OCI-LY7 (cell line): ENCODE measurements around the gene B3GNT9. TPM values are rescaled to one million over a fixed set of nuclear protein-coding genes. Genes with fewer than 3 reads are reported as not detected.

Experiments
- BruUV-seq: library from RNA; stranded (reverse); fragments of 400-500 nt; replicated peaks from 2 replicates; lab custom pipeline; 2021; lab: Mats Ljungman, UMichigan
- CTCF ChIA-PET: fragments of 300-600 bp; sonication (Branson Sonifier 250); formaldehyde crosslinking; loops from one replicate; lab custom pipeline; 2022; ENCODE audit warnings: antibody characterized with exemption; ENCODE audit not compliant: unreplicated experiment; lab: Charles Lee
- POLR2A ChIA-PET: fragments of 300-600 bp; sonication (Branson Sonifier 250); formaldehyde crosslinking; loops from one replicate; lab custom pipeline; 2022; ENCODE audit warnings: antibody characterized with exemption; lab: Charles Lee
- DNase-seq: peaks from one replicate; pipeline ENCODE4 v3.0.0-alpha.2; 2015; ENCODE audit warnings: low spot score
- H2AFZ ChIP-seq: fragments of 200-600 bp; sonication (generic), shearing (Covaris generic); 2 replicates; pipeline ENCODE4 v1.6.1; 2014; ENCODE audit warnings: mild to moderate bottlenecking, antibody characterized with exemption, low read length, moderate library complexity
- H3K27ac ChIP-seq: fragments of 200-600 bp; sonication (generic); 2 replicates; pipeline ENCODE4 v1.5.1; 2014; ENCODE audit warnings: mixed run types, low read depth, mild to moderate bottlenecking, moderate library complexity, low read length, inconsistent platforms; ENCODE audit not compliant: poor library complexity, severe bottlenecking
- H3K36me3 ChIP-seq: fragments of 200-600 bp; sonication (generic); 2 replicates; pipeline ENCODE4 v1.6.1; 2014; ENCODE audit warnings: mild to moderate bottlenecking, antibody characterized with exemption, low read length, moderate library complexity, mixed read lengths; ENCODE audit not compliant: insufficient read depth
- H3K4me1 ChIP-seq: fragments of 200-600 bp; sonication (generic); 2 replicates; pipeline ENCODE4 v1.5.1; 2014; ENCODE audit warnings: mild to moderate bottlenecking, low read length; ENCODE audit not compliant: insufficient read depth, poor library complexity, severe bottlenecking
- H3K4me2 ChIP-seq: fragments of 200-600 bp; sonication (generic); 2 replicates; pipeline ENCODE4 v1.6.1; 2014; ENCODE audit warnings: mild to moderate bottlenecking, low read length
- H3K4me3 ChIP-seq: fragments of 200-600 bp; sonication (generic); 2 replicates; pipeline ENCODE4 v1.5.1; 2014; ENCODE audit warnings: mild to moderate bottlenecking, low read depth, low read length; ENCODE audit not compliant: poor library complexity, severe bottlenecking
- H3K79me2 ChIP-seq: fragments of 200-600 bp; sonication (generic); 2 replicates; pipeline ENCODE4 v1.6.1; 2016; ENCODE audit warnings: low read depth, mild to moderate bottlenecking, low read length, moderate library complexity, mixed read lengths; ENCODE audit not compliant: insufficient read depth
- H3K9me2 ChIP-seq: fragments of 200-600 bp; sonication (generic); 2 replicates; pipeline ENCODE4 v1.6.1; 2016; ENCODE audit warnings: mild to moderate bottlenecking, low read length, mixed read lengths; ENCODE audit not compliant: insufficient read depth
- H3K9me3 ChIP-seq: fragments of 200-600 bp; sonication (generic); 2 replicates; pipeline ENCODE4 v1.6.1; 2014; ENCODE audit warnings: mild to moderate bottlenecking, mixed run types, low read length, mixed read lengths
- H4K20me1 ChIP-seq: fragments of 200-600 bp; sonication (generic); 2 replicates; pipeline ENCODE4 v1.6.1; 2014; ENCODE audit warnings: mild to moderate bottlenecking, antibody characterized with exemption, low read length, moderate library complexity, mixed read lengths; ENCODE audit not compliant: insufficient read depth
- CTCF ChIP-seq: fragments of 200-600 bp; sonication (generic); conservative IDR thresholded peaks from 2 replicates; pipeline ENCODE4 v1.5.1; 2014; ENCODE audit warnings: mild to moderate bottlenecking, antibody characterized with exemption, low read length, moderate library complexity, mixed read lengths
- EZH2phosphoT487 ChIP-seq: fragments of 200-600 bp; sonication (generic); IDR thresholded peaks from 2 replicates; pipeline ENCODE4 v1.6.1; 2018; ENCODE audit warnings: low read depth, borderline replicate concordance, mild to moderate bottlenecking, mixed run types, antibody characterized with exemption, low read length, moderate library complexity, mixed read lengths
- intact Hi-C: fragments of 100-400 bp; cut with micrococcal nuclease; formaldehyde crosslinking; loops from one replicate; pipeline ENCODE4 v1.10.0; 2022; ENCODE audit not compliant: unreplicated experiment
- total RNA-seq, 2 experiments: library from RNA; depleted of rRNA in 1 of 2; stranded (reverse); fragments of >200 nt in 1 of 2; shearing (Covaris generic) in 1 of 2; gene quantifications; 2 replicates each; pipeline ENCODE4 v1.2.3, GENCODE V29; 2014 to 2022

The B3GNT9 gene
- total RNA-seq, 2 experiments from 2014 or later, result 1.1 to 2.7 TPM

GRCh38 chr16:67163999-67164558 is 13.3 kb upstream of the B3GNT9 start:
- no peak for DNase-seq
- no peaks in the 10 kb centered on the region for H4K20me1 ChIP-seq
- no peak overlapping the region for H2AFZ ChIP-seq
- H3K36me3 ChIP-seq, result no peaks in the 10 kb centered on the region
- intact Hi-C loops, result no loop called here
- H3K4me2 ChIP-seq, result no peak overlapping the region
- no peak overlapping the region for H3K4me3 ChIP-seq
- TF ChIP-seq EZH2phosphoT487, result no peak
- no peak for TF ChIP-seq CTCF
- no peak overlapping the region for H3K27ac ChIP-seq
- no TSS peak for BruUV-seq
- CTCF ChIA-PET, result interaction anchor here (0.6 kb wide), 1 partner anchor 63 kb away, joined by 3 read pairs; no protein-coding TSS in a partner anchor
- POLR2A ChIA-PET, result no interaction called here
- no peaks in the 10 kb centered on the region for H3K9me3 ChIP-seq
- H3K79me2 ChIP-seq, result no peaks in the 10 kb centered on the region
- no peaks in the 10 kb centered on the region for H3K9me2 ChIP-seq
- peaks cover 6% of the 10 kb centered on the region for H3K4me1 ChIP-seq

- ChIA-PET CTCF (interaction anchor here (0.6 kb wide), 1 partner anchor 62 kb away, joined by 3 read pairs; no protein-coding TSS in a partner anchor), POLR2A (no interaction called here)
- H3K4me1 ChIP-seq, result peaks cover 13% of the 10 kb centered on the region
- H3K9me3 ChIP-seq, result no peaks in the 10 kb centered on the region
- BruUV-seq, result no TSS peak
- H3K4me2 ChIP-seq, result peak overlapping the region; percentile 27; the same call in 1 of the 2 replicates
- H3K36me3 ChIP-seq, result no peaks in the 10 kb centered on the region
- H3K79me2 ChIP-seq, result no peaks in the 10 kb centered on the region
- no peak overlapping the region for H3K27ac ChIP-seq
- H2AFZ ChIP-seq, result no peak overlapping the region
- H4K20me1 ChIP-seq, result no peaks in the 10 kb centered on the region
- intact Hi-C loops, result no loop called here
- H3K9me2 ChIP-seq, result no peaks in the 10 kb centered on the region
- H3K4me3 ChIP-seq, result no peak overlapping the region
- TF ChIP-seq EZH2phosphoT487 (no peak), CTCF (no peak)
- no peak for DNase-seq
Observed at GRCh38 chr16:67163164-67163998, 12.6 kb upstream of the B3GNT9 start.
